HG03139 (cell line): Measurements from ENCODE around the gene RSPH1.
"Not testable (repeated sequence)": the region's sequence is repeated elsewhere in the genome, so short reads cannot be mapped to it uniquely, and the experiment has no call there.

Experiments
- ATAC-seq: cut with Tn5 transposase; IDR thresholded peaks from one replicate; pipeline ENCODE4 v1.9.1; 2021; ENCODE audit not compliant: unreplicated experiment

Gene RSPH1

GRCh38 chr21:42489006-42489563, 6.9 kb downstream of the RSPH1 start:
- no peak for ATAC-seq

- ATAC-seq: no peak
Measured at GRCh38 chr21:42486531-42486930, 9.5 kb downstream of the RSPH1 start.

GRCh38 chr21:42486072-42486471, 10.0 kb downstream of the RSPH1 start:
- ATAC-seq: no peak

GRCh38 chr21:42484966-42485365, 11.1 kb downstream of the RSPH1 start:
- no peak for ATAC-seq

GRCh38 chr21:42481169-42481568, 14.9 kb downstream of the RSPH1 start:
- ATAC-seq: no peak

- ATAC-seq: no peak
Measured at GRCh38 chr21:42480736-42481135, 15.3 kb downstream of the RSPH1 start.

GRCh38 chr21:42479582-42479981, 16.4 kb downstream of the RSPH1 start:
- ATAC-seq: no peak

- no peak for ATAC-seq
Measured at GRCh38 chr21:42478504-42478903, 17.5 kb downstream of the RSPH1 start.

- no peak for ATAC-seq
Measured at GRCh38 chr21:42476388-42477331, 19.4 kb downstream of the RSPH1 start.

GRCh38 chr21:42475526-42476387, 20.3 kb downstream of the RSPH1 start:
- ATAC-seq: no peak

GRCh38 chr21:42475036-42475435, 21.0 kb downstream of the RSPH1 start:
- no peak for ATAC-seq

GRCh38 chr21:42474043-42474831, 21.8 kb downstream of the RSPH1 start:
- no peak for ATAC-seq

GRCh38 chr21:42473498-42474042, 22.5 kb downstream of the RSPH1 start:
- ATAC-seq: no peak

- no peak for ATAC-seq
Measured at GRCh38 chr21:42472521-42472920, 23.5 kb downstream of the RSPH1 start.

GRCh38 chr21:42471716-42472330, 24.2 kb downstream of the RSPH1 start:
- no peak for ATAC-seq

GRCh38 chr21:42471206-42471605, 24.8 kb downstream of the RSPH1 start:
- no peak for ATAC-seq

- ATAC-seq: not testable (repeated sequence)
Measured at GRCh38 chr21:42469726-42470125, 26.3 kb downstream of the RSPH1 start.

- ATAC-seq: no peak
Measured at GRCh38 chr21:42469272-42469671, 26.8 kb downstream of the RSPH1 start.

- ATAC-seq: no peak
Measured at GRCh38 chr21:42468491-42469131, 27.4 kb downstream of the RSPH1 start.
